Astrocyte of the spinal cord (primary cell): ENCODE measurements around the gene CCDC85A.

ENCODE experiments used
- DNase-seq: peaks from one replicate; pipeline ENCODE4 v3.0.0; 2011; ENCODE audit warnings: low read depth, low spot score
- H3K4me3 ChIP-seq: 2 replicates; pipeline ENCODE4 v1.5.1; 2011; ENCODE audit warnings: low read depth, mild to moderate bottlenecking, low read length, moderate library complexity
- CTCF ChIP-seq: IDR thresholded peaks from 2 replicates; pipeline ENCODE4 v1.5.1; 2012; ENCODE audit warnings: low read depth, mild to moderate bottlenecking, low read length, inconsistent platforms
- in situ Hi-C: cut with HindIII; loops from 2 replicates; pipeline ENCODE4 v1.10.0; 2017; ENCODE audit warnings: low sequenced_read_pairs

Gene CCDC85A

GRCh38 chr2:56192664-56193305 lies 9.0 kb downstream of the CCDC85A start:
- no peak overlapping the region for H3K4me3 ChIP-seq
- DNase-seq: no peak
- TF ChIP-seq CTCF: no peak
- in situ Hi-C loops: no loop called here

- TF ChIP-seq CTCF: no peak
- no peak for DNase-seq
Measured at GRCh38 chr2:56195563-56195962, 11.8 kb downstream of the CCDC85A start.

GRCh38 chr2:56197816-56198215 lies 14.0 kb downstream of the CCDC85A start:
- TF ChIP-seq CTCF: no peak
- in situ Hi-C loops: no loop called here
- DNase-seq: no peak
- H3K4me3 ChIP-seq: no peak overlapping the region

More at GRCh38 chr2:56195563-56195962, 11.8 kb downstream of the CCDC85A start:
- in situ Hi-C loops: no loop called here
- H3K4me3 ChIP-seq: no peak overlapping the region

GRCh38 chr2:56198936-56199335 lies 15.1 kb downstream of the CCDC85A start:
- no peak for TF ChIP-seq CTCF
- in situ Hi-C loops: no loop called here
- H3K4me3 ChIP-seq: no peak overlapping the region
- DNase-seq: no peak

- no peak overlapping the region for H3K4me3 ChIP-seq
- in situ Hi-C loops: no loop called here
- peak; percentile 50 for DNase-seq
- no peak for TF ChIP-seq CTCF
Measured at GRCh38 chr2:56199492-56199891, 15.7 kb downstream of the CCDC85A start.

GRCh38 chr2:56202381-56203121 lies 18.8 kb downstream of the CCDC85A start:
- in situ Hi-C loops: no loop called here
- no peak for DNase-seq
- TF ChIP-seq CTCF: no peak

More at GRCh38 chr2:56202381-56203121, 18.8 kb downstream of the CCDC85A start:
- H3K4me3 ChIP-seq: no peak overlapping the region
